Measurements from ENCODE around the gene NOL9. TPM values are rescaled to one million over a fixed set of nuclear protein-coding genes. Genes with fewer than 3 reads are reported as not detected.

The NOL9 gene
- polyA plus RNA-seq, 3 donors, result 3.7 to 11.5 (median 7.6) TPM

DNA sequence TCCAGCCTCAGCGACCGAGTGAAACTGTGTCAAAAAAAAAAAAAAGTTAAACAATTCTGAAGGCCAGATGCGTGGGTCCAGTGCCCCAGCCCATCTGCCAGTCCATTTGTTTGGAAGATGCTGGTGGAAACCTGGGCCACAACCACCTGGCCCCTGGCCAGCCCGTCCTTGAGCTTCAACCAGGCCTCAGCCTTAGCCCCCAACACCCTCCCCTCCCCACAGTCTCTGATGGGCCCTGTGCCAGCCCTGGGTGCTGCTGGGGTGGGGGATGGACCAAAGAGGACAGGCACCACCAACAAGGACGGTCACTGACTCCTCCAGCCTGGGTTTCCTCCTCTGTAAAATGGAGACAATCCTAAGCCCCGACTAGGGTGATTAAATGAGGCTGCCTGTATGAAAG, 43.3 kb downstream of the NOL9 start:
- Mint-ChIP-seq H3K4me1 (peaks cover 2% of the 10 kb centered on the region), H3K4me3 (no peak overlapping the region), H3K27me3 (ENCODE audit: low read depth in 3 of 3) (peaks cover 1 to 5% (median 2%) of the 10 kb centered on the region in 3 donors), H3K36me3 (no peaks in the 10 kb centered on the region), H3K9me3 (no peaks in the 10 kb centered on the region), H3K27ac (no peak overlapping the region)
- no peak overlapping the region for H3K4me3 ChIP-seq (replicated peaks in 1 of 3; ENCODE audit: low read depth in 2 of 3, low read length in 3 of 3)
- H3K4me1 ChIP-seq (ENCODE audit: control insufficient read depth in 1 of 2, insufficient read depth in 2 of 2, low read length in 2 of 2), result peaks cover 0 to 3% of the 10 kb centered on the region in 2 donors
- H3K79me2 ChIP-seq (ENCODE audit: insufficient read depth, low read length), result no peaks in the 10 kb centered on the region
- no peak overlapping the region for H3K9ac ChIP-seq (ENCODE audit: insufficient read depth, low read length, poor library complexity, severe bottlenecking)
- H3K9me3 ChIP-seq (replicated peaks in 1 of 2; ENCODE audit: control insufficient read depth in 1 of 2, insufficient read depth in 1 of 2, low read length in 2 of 2), result no peaks in the 10 kb centered on the region
- no peaks in the 10 kb centered on the region for H4K20me1 ChIP-seq (ENCODE audit: insufficient read depth, low read length)
- H2AFZ ChIP-seq (ENCODE audit: insufficient read depth, low read depth, low read length, poor library complexity, severe bottlenecking), result no peak overlapping the region
- H3K27ac ChIP-seq (ENCODE audit: low read depth in 1 of 2, low read length in 2 of 2), result no peak overlapping the region
- WGBS (ENCODE audit: insufficient coverage), result 100% methylated on average over 4 of the region's 6 CpGs
- no peak for DNase-seq
- intact Hi-C loops (cut with micrococcal nuclease), result no loop called here
- no peaks in the 10 kb centered on the region for H3K27me3 ChIP-seq (ENCODE audit: control insufficient read depth in 2 of 2, insufficient read depth in 2 of 2, low read length in 2 of 2)
- no peaks in the 10 kb centered on the region for H3K36me3 ChIP-seq (replicated peaks in 1 of 2; ENCODE audit: control insufficient read depth in 1 of 2, insufficient read depth in 2 of 2, low read length in 2 of 2)
- TF ChIP-seq CTCF (IDR thresholded peaks at IDR 0.05), result no peak
- no peak overlapping the region for H3K4me2 ChIP-seq (replicated peaks; ENCODE audit: extremely low read depth, low read length, poor library complexity, severe bottlenecking)

DNA sequence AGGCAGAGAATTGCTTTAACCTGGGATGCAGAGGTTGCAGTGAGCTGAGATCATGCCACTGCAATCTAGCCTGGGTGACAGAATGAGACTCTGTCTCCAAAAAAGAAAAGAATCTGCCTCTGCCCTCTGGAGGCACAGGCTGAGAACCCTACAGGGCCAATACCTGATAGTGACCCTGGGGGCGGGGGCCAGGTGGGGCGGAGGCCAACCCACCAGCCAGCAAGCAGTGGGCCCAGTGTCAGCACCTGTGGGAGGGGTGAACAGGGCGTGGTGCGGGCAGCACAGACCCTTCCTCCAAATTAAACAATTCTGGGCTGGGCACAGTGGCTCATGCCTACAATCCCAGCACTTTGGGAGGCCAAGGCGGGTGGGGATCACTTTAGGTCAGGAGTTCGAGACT, 43.8 kb downstream of the NOL9 start:
- TF ChIP-seq CTCF (IDR thresholded peaks at IDR 0.05), result no peak
- no peak overlapping the region for H3K9ac ChIP-seq (ENCODE audit: insufficient read depth, low read length, poor library complexity, severe bottlenecking)
- peaks cover 0 to 3% of the 10 kb centered on the region in 2 donors for H3K4me1 ChIP-seq (ENCODE audit: control insufficient read depth in 1 of 2, insufficient read depth in 2 of 2, low read length in 2 of 2)
- no peaks in the 10 kb centered on the region for H3K36me3 Mint-ChIP-seq
- H3K27ac Mint-ChIP-seq, result no peak overlapping the region
- DNase-seq, result no peak
- intact Hi-C loops (cut with micrococcal nuclease), result no loop called here
- H3K9me3 Mint-ChIP-seq, result no peaks in the 10 kb centered on the region
- WGBS (ENCODE audit: insufficient coverage), result 100% methylated on average over 1 of the region's 6 CpGs
- H3K27me3 Mint-ChIP-seq (ENCODE audit: low read depth in 3 of 3), result peaks cover 1 to 5% (median 2%) of the 10 kb centered on the region in 3 donors
- H3K27ac ChIP-seq (ENCODE audit: low read depth in 1 of 2, low read length in 2 of 2), result no peak overlapping the region
- H3K79me2 ChIP-seq (ENCODE audit: insufficient read depth, low read length), result no peaks in the 10 kb centered on the region
- no peak overlapping the region for H2AFZ ChIP-seq (ENCODE audit: insufficient read depth, low read depth, low read length, poor library complexity, severe bottlenecking)
- no peaks in the 10 kb centered on the region for H3K27me3 ChIP-seq (ENCODE audit: control insufficient read depth in 2 of 2, insufficient read depth in 2 of 2, low read length in 2 of 2)
- H3K4me3 ChIP-seq (replicated peaks in 1 of 3; ENCODE audit: low read depth in 2 of 3, low read length in 3 of 3), result no peak overlapping the region
- H3K4me2 ChIP-seq (replicated peaks; ENCODE audit: extremely low read depth, low read length, poor library complexity, severe bottlenecking), result no peak overlapping the region
- no peaks in the 10 kb centered on the region for H3K9me3 ChIP-seq (replicated peaks in 1 of 2; ENCODE audit: control insufficient read depth in 1 of 2, insufficient read depth in 1 of 2, low read length in 2 of 2)
- no peaks in the 10 kb centered on the region for H3K36me3 ChIP-seq (replicated peaks in 1 of 2; ENCODE audit: control insufficient read depth in 1 of 2, insufficient read depth in 2 of 2, low read length in 2 of 2)
- peaks cover 2% of the 10 kb centered on the region for H3K4me1 Mint-ChIP-seq
- no peak overlapping the region for H3K4me3 Mint-ChIP-seq
- H4K20me1 ChIP-seq (ENCODE audit: insufficient read depth, low read length), result no peaks in the 10 kb centered on the region

All from CD14-positive monocyte (primary cell).